NCI-H1048 (cell line): ENCODE data around the gene TFEC.
"Not testable (repeated sequence)": the region's sequence is repeated elsewhere in the genome, so short reads cannot be mapped to it uniquely, and the experiment has no call there.

Source experiments
- DNase-seq: peaks from one replicate; lab custom pipeline; 2025; lab: John Stamatoyannopoulos, UW

TFEC gene

GRCh38 chr7:115987486-115987885 lies 43.1 kb downstream of the TFEC start:
- no peak for DNase-seq

DNA sequence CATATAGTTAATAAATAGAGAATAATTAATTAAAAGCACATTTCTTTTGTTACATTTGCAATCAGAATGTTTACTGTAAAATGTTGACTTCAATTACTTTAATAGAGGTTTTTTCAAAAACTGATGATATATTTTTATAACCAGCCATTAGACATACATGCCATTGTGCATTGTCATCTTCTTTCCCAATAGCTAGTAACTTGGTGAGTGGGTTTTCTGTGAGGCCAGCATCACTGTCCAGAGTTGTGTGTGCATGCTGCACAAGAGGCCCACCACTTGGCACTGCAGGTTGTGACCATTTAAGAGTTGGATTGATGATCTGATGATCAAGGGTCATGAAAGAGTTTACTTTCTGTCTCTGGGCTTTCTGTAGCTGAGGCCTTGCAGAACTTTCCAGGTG lies 46.5 kb downstream of the TFEC start:
- no peak for DNase-seq

GRCh38 chr7:115980159-115980558 lies 50.4 kb downstream of the TFEC start:
- no peak for DNase-seq

GRCh38 chr7:115976651-115977050 lies 53.9 kb downstream of the TFEC start:
- DNase-seq, result no peak

- no peak for DNase-seq
Observed at GRCh38 chr7:115975766-115976165, 54.8 kb downstream of the TFEC start.

GRCh38 chr7:115973406-115973805 lies 57.2 kb downstream of the TFEC start:
- DNase-seq, result no peak

- no peak for DNase-seq
Observed at GRCh38 chr7:115971506-115971905, 59.1 kb downstream of the TFEC start.

DNA sequence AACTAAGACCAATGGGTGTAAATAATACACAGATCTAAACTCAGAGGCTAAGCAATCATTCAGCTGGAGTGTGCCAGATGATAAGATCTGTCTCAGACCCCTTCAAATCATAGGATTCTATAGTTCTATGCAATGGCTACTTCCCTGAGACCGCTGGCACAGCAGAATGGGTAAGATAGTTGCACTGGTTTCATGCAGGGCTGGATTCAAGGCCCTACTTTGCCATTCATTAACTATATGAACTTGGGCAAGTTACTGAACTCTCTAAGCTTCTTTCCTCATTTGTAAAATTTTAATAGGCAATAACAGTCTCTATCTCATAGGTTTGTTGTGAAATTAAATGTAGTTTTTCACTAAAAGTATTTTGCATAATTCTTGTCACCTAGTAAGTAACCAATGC lies 62.0 kb downstream of the TFEC start:
- DNase-seq, result no peak

DNA sequence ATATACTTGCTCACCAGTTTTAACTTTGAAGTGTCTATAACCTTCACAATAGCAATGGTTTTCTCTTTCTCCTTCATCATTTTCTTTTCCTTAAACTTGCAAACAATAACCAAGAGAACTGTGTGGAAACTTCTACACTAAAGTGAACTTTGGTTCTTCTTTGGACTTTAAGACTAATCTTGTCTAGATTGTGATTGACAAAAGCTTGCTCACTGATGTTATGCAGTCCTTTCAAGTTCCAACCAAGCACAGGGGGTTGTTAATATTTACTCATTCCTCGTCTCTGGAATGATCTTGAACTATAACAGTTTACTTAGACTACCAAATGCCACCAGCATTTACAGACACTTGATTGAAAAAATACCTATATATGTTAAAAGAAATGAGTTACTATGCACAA lies 62.4 kb downstream of the TFEC start:
- DNase-seq, result no peak

- DNase-seq, result no peak
Observed at GRCh38 chr7:115965796-115966475, 64.6 kb downstream of the TFEC start.

DNA sequence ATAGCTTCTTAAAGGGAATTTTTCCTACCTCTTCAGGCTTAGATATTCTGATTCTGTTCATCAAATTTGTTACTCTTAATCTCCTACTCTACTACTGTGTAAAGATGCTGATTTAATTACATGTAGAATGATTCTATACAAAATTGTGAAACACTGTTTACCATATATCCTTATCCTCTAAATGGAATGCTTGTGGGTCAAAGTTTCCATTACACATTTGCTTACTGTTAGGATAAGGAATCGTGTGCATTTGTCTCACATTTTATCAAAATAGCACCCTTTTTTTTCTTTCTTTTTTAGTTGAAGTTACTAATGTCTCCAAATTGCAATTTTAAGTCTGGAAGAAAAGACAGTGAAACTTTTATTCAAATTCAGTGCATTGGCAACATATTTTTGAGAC lies 65.3 kb downstream of the TFEC start:
- DNase-seq, result no peak

- no peak for DNase-seq
Observed at GRCh38 chr7:115964799-115965198, 65.8 kb downstream of the TFEC start.

DNA sequence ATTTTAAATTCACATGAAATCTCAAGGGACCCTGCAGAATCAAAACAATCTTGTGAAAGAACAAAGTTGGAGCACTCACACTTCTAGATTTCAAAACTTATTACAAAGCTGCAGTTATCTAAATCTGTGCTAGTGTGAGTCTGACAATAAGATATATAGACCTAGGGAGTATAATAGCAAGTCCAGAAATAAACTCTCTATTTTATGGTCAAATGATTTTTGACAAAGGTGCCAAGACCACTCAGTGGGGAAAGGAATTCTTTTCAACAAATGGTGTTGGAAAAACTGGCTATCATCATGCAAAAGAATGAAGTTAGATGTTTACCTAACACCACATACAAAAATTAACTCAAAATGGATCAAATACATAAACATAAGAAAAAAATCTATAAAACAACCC lies 68.2 kb downstream of the TFEC start:
- DNase-seq, result no peak

DNA sequence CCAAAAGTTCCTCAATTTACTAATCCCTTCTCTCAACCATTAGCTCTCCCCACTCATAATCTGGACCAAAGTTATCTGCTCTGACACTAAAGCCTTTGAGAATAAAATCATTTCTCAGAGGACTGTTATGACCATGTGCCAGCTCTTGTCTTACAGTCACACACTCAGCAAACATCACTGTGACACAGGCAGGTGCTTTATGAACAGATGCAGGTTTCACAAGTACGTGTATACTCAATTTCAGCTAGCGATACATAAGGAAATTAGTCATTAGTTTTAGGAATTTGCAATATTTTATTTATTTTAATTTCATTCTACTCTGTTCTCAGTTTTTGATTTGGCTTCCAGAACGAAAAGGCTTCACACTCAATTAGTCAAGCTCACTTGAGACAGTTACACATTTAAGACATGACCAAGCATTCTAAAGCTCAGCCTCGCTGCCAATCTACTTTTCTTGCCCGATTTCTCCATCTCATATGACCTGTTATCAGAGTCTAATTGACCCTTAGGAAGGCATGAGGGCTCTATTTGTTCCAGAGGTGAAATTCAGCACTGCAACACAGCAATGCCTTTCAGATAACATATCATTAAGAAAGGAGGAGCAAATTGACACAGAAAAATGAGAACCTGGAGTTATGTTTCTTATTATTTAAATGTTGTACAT lies 76.8 kb downstream of the TFEC start:
- DNase-seq, result no peak

DNA sequence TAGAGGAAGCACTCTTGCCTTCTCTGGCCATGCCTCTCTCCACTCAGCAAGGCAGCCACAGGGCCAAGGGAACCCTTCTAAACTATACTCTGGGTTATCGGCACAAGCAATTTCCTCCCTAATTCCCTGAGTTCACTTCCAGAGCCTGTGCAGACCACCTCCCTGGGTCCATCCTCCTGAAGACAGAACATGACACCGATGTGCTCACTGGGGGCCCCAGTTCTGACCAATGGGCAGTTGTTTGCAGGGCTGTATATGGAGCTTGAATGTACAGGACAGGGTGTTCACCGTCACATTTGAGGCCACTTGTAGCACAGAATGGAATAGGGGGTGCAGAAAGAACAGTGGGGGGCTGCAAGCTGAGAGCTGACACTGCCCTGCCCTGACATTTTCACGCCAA lies 77.7 kb downstream of the TFEC start:
- DNase-seq, result no peak

DNA sequence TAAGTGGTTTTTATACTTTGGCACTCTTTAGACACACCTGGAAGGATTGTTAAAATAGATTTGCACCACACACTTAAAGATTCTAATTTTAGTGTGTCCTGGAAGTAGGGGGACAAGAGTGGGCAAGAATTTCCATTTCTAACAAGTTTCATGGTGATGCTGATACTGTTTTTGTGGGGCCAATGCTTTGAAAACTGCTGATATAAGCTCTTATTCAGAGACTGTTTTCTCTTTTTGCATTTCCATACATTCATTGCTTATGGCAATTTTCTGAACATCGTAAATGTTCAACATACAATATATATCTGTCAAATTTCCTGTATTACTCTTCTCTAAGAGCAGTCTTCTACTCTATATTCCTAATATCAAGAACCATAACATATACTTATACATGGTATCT lies 79.0 kb downstream of the TFEC start:
- DNase-seq, result no peak

GRCh38 chr7:115941703-115942268 lies 88.8 kb downstream of the TFEC start:
- no peak for DNase-seq

DNA sequence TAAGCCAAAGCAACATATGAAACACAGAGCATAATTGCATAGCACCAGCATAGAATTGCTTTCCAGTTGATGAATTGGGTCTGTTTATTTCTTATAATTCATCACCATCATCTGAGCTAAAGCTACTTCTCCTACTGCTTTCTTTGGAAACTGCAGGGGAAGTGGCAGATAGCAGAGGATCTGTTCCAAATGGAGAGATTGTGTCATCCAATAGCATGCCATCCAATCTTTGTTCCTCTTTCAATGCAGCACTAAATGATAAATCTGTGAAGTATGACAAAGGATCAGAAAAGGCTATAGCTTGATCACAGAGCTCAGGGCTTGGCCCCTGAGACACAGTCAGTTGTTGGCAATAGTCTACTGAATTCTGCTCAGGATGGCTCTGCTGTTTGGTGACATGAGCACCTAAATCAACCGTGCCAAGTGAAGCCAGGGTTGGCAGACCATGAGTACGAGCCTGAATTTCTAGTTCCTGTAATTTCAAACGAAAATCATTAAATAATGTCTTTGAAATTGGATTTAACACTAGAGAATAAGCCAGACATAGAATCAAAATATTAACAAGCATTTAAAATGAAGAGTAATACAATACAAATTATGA lies 90.0 kb downstream of the TFEC start:
- DNase-seq, result no peak

- DNase-seq, result no peak
Observed at GRCh38 chr7:115937960-115938359, 92.6 kb downstream of the TFEC start.

DNA sequence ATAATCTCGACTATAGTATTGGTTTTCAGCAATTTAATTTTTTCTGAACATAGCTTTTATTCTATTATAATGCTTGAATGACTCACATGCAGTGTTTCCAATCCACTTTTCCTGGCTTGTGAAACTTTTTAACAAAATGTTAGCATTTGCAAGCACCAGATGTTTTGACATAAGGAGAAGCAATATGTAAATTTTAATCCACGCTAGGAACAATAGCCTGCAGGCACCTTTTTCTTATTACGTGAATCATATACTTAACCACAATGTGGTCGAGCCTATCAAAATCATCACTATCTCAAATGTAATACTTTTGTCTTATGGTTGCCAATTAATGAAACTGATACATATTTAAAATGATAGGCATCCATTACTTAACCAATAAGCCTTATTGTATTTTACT lies 97.1 kb downstream of the TFEC start:
- no peak for DNase-seq

DNA sequence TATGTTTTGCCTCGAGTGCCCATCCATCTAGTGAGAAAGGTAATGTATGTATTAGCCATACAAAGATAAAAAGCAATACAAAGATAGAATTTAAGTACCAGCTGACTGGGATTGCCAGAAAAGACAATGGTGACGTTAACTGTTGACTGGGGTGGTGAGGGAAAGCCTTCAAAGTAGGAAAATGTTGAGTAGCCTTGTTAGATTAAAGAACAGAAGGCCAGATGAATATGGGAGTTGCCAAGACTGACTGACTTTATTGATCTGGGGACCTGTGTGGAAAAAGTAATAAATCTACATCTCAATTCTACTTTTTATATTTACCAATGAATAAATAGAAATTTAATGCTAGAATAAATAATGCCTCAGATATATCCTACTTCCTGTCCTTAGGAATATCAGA lies 97.7 kb downstream of the TFEC start:
- DNase-seq, result no peak

DNA sequence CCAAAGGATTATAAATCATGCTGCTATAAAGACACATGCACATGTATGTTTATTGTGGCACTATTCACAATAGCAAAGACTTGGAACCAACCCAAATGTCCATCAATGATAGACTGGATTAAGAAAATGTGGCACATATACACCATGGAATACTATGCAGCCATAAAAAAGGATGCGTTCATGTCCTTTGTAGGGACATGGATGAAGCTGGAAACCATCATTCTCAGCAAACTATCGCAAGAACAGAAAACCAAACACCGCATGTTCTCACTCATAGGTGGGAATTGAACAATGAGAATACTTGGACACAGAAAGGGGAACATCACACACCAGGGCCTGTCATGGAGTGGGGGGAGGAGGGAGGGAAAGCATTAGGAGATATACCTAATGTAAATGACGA lies 100.4 kb downstream of the TFEC start:
- not testable (repeated sequence) for DNase-seq

DNA sequence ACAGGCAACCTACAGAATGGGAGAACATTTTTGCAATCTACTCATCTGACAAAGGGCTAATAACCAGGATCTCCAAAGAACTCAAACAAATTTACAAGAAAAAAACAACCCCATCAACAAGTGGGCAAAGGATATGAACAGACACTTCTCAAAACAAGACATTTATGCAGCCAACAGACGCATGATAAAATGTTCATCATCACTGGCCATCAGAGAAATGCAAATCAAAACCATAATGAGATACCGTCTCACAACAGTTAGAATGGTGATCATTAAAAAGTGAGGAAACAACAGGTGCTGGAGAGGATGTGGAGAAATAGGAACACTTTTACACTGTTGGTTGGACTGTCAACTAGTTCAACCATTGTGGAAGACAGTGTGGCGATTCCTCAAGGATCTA lies 100.8 kb downstream of the TFEC start:
- DNase-seq, result not testable (repeated sequence)
